C4-2B (cell line): ENCODE data around the gene KLHL17.

Experiments
- CTCF ChIP-seq: fragments of 450-650 bp; conservative IDR thresholded peaks from 2 replicates; pipeline ENCODE4 v1.5.1; 2017; ENCODE audit warnings: mild to moderate bottlenecking
- ZFX ChIP-seq: fragments of 450-650 bp; IDR thresholded peaks from 2 replicates; pipeline ENCODE4 v1.6.1; 2017

- TF ChIP-seq CTCF (no peak), ZFX (no peak)
Measured at GRCh38 chr1:929712-930632, 30.4 kb upstream of the KLHL17 start.
